IPS DF 6.9 (cell line): ENCODE results near the gene DIO1.

Source experiments
- DNase-seq: peaks from one replicate; pipeline ENCODE4 v3.0.0-alpha.2; 2013; ENCODE audit warnings: low read depth, low spot score
- H3K27ac ChIP-seq: one replicate; pipeline ENCODE4 v1.5.1; 2013; ENCODE audit warnings: low read length, control low read depth
- H3K27me3 ChIP-seq: 2 replicates; pipeline ENCODE4 v1.6.1; 2013; ENCODE audit warnings: mild to moderate bottlenecking, low read length; ENCODE audit not compliant: control insufficient read depth, insufficient read depth
- H3K36me3 ChIP-seq: 2 replicates; pipeline ENCODE4 v1.6.1; 2013; ENCODE audit warnings: low read length; ENCODE audit not compliant: control insufficient read depth, insufficient read depth
- H3K4me1 ChIP-seq: 2 replicates; pipeline ENCODE4 v1.6.1; 2013; ENCODE audit warnings: low read length; ENCODE audit not compliant: control insufficient read depth, insufficient read depth
- H3K4me3 ChIP-seq: 2 replicates; pipeline ENCODE4 v1.5.1; 2013; ENCODE audit warnings: mild to moderate bottlenecking, low read length
- H3K9me3 ChIP-seq: 2 replicates; pipeline ENCODE4 v1.6.1; 2013; ENCODE audit warnings: low read length, inconsistent platforms; ENCODE audit not compliant: control insufficient read depth, insufficient read depth
- WGBS: extraction: QIAGEN DNeasy Blood & Tissue Kit; methylation state at CpG from one replicate; pipeline ENCODE4 v1.1.7; 2013; ENCODE audit warnings: mixed read lengths, missing lambda C conversion rate; ENCODE audit not compliant: insufficient read length, insufficient coverage; 5-methylcytosine and 5-hydroxymethylcytosine counted together

The DIO1 gene

DNA sequence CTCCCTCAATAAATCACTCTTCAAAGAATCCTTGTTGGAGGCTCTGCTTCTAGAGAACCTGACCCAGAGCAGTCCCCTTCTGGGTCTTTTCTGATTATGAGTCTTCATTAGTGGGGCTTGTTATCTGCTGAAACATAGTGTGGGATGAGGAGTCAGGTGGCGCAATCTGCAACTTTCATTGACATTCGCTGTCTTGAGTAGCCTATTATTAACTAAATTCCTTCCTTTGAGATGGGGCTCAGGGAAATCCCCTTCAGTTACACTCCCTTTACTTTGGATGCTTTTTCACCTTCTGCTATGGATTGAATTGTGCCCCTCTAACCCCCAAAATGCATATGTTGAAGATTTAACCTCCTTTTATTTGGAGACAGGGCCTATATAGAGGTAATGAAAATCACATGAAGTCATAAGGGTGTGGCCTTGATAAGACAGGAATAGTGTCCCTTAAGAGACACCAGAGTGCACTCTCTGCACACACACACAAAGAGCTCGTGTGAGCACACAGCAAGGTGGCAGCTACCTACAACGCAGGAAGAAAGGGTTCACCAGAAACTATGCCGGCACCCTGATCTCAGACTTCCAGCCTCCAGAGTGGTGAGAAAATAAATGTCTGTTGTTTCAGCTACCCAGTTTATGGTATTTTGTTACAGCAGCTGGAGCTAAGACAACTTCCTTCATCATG lies 19.5 kb downstream of the DIO1 start:
- no peak for DNase-seq
- Histone ChIP-seq H3K36me3 (no peaks in the 10 kb centered on the region), H3K9me3 (no peaks in the 10 kb centered on the region), H3K4me3 (no peak overlapping the region), H3K27me3 (no peaks in the 10 kb centered on the region), H3K4me1 (peaks cover 1% of the 10 kb centered on the region; the same call in 1 of the 2 replicates), H3K27ac (no peak overlapping the region)
- WGBS = no CpG with 5 or more reads among the region's 5 CpGs

DNA sequence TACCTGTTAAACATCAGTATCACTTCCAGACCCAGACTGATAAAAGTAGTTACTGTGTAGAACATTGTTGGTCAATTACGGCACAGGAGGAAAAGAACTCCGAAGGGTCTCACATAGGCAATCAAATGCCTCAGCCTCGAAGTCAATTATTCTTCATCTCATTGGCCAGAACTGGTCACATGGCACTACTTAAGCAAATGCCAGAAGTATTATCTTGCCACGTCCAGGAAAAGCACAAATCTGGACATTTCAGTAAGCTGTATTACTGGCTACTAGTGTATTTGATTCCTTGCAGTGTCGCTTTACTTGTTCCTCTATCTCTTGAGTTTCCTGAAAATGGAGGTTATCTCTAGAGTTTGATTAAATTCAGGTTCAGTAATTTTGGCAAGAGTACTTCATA lies 24.4 kb downstream of the DIO1 start:
- Histone ChIP-seq H3K27ac (no peak overlapping the region), H3K4me3 (no peak overlapping the region), H3K27me3 (no peaks in the 10 kb centered on the region), H3K9me3 (no peaks in the 10 kb centered on the region), H3K36me3 (no peaks in the 10 kb centered on the region), H3K4me1 (peaks cover 1% of the 10 kb centered on the region; the same call in 1 of the 2 replicates)
- WGBS = no CpG with 5 or more reads among the region's 5 CpGs
- no peak for DNase-seq

- DNase-seq = no peak
- WGBS = no CpG with 5 or more reads among the region's 3 CpGs
- no peaks in the 10 kb centered on the region for H3K9me3 ChIP-seq
- no peaks in the 10 kb centered on the region for H3K4me1 ChIP-seq
- H3K27ac ChIP-seq = no peak overlapping the region
- H3K4me3 ChIP-seq = no peak overlapping the region
- no peaks in the 10 kb centered on the region for H3K27me3 ChIP-seq
- H3K36me3 ChIP-seq = no peaks in the 10 kb centered on the region
These were observed 25.7 kb downstream of the DIO1 start for GRCh38 chr1:53919675-53920066.

- no CpG with 5 or more reads among the region's 2 CpGs for WGBS
- H3K4me3 ChIP-seq = no peak overlapping the region
- H3K27ac ChIP-seq = no peak overlapping the region
- DNase-seq = no peak
- no peaks in the 10 kb centered on the region for H3K9me3 ChIP-seq
- H3K36me3 ChIP-seq = no peaks in the 10 kb centered on the region
- no peaks in the 10 kb centered on the region for H3K4me1 ChIP-seq
- no peaks in the 10 kb centered on the region for H3K27me3 ChIP-seq
These were observed 33.4 kb downstream of the DIO1 start for GRCh38 chr1:53927376-53927881.

DNA sequence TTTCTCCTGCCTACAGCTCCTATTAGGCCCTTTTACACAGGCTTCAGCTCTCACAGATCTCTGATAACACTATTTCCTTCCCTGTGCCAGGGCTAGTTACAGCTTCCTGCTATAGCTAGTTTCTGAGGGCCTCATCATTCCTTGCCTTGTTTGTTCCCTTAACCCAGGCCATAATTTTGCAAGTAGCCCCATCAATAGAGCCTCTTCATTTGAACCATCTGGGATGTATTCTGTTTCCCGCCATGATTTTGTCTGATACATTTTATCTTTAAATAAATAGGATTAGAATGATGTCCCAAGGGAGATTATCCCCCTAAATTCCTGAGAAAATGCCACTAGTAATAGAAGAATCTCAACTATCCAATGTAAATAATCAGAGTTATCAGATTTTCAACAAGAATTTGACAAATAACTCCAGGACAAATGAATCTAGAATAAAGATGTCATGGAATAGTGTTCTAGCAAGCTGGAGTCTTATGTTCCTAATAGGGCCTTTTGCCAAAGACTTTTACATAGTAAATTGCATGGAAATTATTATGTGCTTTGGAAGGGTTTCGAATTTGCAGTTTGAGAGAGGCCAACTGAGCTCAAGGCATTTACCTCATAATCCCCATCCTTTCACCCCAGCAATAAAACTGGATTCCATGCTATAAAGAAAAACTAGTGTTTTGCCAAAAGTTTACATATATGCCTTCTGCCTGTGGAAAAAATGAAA lies 35.4 kb downstream of the DIO1 start:
- no peaks in the 10 kb centered on the region for H3K27me3 ChIP-seq
- H3K9me3 ChIP-seq = no peaks in the 10 kb centered on the region
- no peak for DNase-seq
- H3K27ac ChIP-seq = no peak overlapping the region
- no peaks in the 10 kb centered on the region for H3K36me3 ChIP-seq
- H3K4me1 ChIP-seq = no peaks in the 10 kb centered on the region
- WGBS = no CpG with 5 or more reads among the region's 2 CpGs
- no peak overlapping the region for H3K4me3 ChIP-seq

DNA sequence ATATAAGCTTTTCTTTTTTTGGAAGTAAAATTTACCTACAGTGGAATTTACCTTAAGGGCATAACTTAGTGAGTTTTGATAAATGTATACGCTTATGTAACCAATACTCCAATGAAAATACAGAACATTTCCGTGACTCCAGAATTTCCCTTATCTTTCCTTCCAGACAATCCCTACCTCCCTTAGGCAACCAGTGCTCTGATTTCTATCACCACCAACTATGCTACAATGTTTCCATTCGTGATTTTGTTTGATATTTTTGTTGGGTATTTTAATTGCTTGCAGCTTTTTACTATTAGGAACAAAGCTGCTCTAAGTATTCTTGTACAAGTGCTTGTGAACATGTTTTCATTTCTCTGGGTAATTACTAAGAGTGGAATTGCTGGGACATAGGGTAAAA lies 36.9 kb downstream of the DIO1 start:
- H3K36me3 ChIP-seq = no peaks in the 10 kb centered on the region

DNA sequence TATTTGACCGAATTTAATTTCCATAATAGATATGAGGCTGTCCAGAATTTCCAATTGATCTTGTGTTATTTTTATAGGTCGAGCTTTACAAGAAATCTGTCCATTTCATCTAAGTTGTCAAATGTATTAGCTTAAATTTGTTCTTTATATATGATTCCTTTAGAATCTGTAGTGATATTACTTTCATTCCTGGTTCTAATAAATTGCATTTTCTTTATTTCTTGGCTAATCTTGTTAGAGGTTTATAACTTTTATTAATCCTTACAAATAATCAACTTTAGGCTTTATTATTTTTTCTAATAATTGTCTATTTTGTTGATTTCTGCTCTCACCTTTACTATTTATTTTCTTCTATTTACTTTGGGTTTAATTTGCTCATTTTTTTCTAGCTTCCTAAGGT lies 37.5 kb downstream of the DIO1 start:
- DNase-seq = no peak
- Histone ChIP-seq H3K4me3 (no peak overlapping the region), H3K27ac (no peak overlapping the region), H3K4me1 (no peaks in the 10 kb centered on the region), H3K27me3 (no peaks in the 10 kb centered on the region), H3K9me3 (no peaks in the 10 kb centered on the region), H3K36me3 (no peaks in the 10 kb centered on the region)
- no CpG with 5 or more reads among the region's 2 CpGs for WGBS

More for the DNA sequence above, 36.9 kb downstream of the DIO1 start:
- no peaks in the 10 kb centered on the region for H3K4me1 ChIP-seq
- no peaks in the 10 kb centered on the region for H3K27me3 ChIP-seq
- H3K4me3 ChIP-seq = no peak overlapping the region
- H3K27ac ChIP-seq = no peak overlapping the region
- WGBS = no CpG with 5 or more reads among the region's 3 CpGs
- no peaks in the 10 kb centered on the region for H3K9me3 ChIP-seq
- no peak for DNase-seq

DNA sequence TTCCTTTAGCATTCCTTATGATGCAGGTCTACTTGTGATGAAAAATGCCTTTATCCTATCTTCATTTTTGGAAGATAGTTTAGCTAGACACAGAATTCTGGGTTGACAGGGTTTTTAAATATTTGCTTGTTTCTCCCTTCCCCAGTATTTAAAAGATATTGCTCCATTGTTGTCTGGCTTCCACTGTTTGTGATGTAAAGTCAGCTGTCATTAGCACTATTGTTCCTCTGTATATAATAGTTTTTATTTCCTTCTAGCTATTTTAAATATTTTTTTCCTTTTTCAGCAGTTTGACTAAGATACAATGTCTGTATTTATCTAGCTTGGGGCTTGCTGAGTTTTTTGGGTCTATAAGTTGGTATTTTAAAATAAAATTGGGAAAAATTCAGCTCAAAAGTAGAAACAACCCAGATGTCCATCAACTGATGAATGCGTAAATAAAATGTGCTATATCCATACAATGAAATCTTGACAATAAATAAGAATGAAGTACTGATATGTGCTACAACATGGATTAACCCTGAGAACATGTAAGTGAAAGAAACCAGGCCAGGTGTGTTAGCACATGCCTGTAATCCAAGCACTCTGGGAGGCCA lies 40.3 kb downstream of the DIO1 start:
- Histone ChIP-seq H3K36me3 (no peaks in the 10 kb centered on the region), H3K27ac (no peak overlapping the region), H3K4me3 (no peak overlapping the region), H3K9me3 (no peaks in the 10 kb centered on the region), H3K4me1 (no peaks in the 10 kb centered on the region), H3K27me3 (no peaks in the 10 kb centered on the region)
- WGBS = no CpG with 5 or more reads among the region's 1 CpG
- no peak for DNase-seq

GRCh38 chr1:53936430-53936829 lies 42.4 kb downstream of the DIO1 start:
- Histone ChIP-seq H3K4me3 (no peak overlapping the region), H3K4me1 (no peaks in the 10 kb centered on the region), H3K27ac (no peak overlapping the region), H3K27me3 (no peaks in the 10 kb centered on the region), H3K9me3 (no peaks in the 10 kb centered on the region), H3K36me3 (no peaks in the 10 kb centered on the region)
- no CpG with 5 or more reads among the region's 1 CpG for WGBS
- DNase-seq = no peak

DNA sequence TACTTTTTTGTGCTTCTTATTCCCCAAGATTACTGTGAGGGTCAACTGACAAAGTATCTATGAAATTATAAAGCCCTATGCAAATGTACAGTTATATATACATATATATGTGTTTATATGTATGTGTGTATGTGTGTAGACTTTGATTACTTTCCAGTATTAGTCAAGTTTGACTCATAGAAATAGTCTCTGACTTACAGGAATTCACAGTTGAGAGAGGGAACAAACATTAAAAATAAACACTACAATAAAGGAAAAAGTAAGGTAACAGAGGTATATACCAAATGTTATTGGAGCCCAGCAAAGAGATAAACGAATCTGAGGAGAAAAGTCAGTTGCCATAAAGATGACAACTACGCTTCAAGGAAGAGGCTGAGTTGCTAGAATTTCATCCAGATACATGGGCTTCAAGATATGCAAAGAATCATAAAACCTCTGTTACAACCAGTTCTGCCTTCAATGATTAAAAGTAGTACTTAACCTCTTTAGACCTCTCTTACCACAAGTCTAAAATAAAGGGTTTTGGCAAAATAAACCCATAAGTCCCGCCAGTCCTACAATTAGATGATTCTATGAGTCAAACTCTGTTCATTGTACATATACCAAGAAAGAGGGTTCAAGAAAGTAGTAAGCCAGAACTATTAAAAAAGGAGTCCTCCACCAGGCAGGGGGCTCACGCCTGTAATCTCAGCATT lies 44.3 kb downstream of the DIO1 start:
- Histone ChIP-seq H3K9me3 (no peaks in the 10 kb centered on the region), H3K4me1 (no peaks in the 10 kb centered on the region), H3K27me3 (no peaks in the 10 kb centered on the region), H3K27ac (no peak overlapping the region), H3K4me3 (no peak overlapping the region), H3K36me3 (no peaks in the 10 kb centered on the region)
- DNase-seq = no peak
- no CpG with 5 or more reads among the region's 4 CpGs for WGBS
